Breast epithelium (tissue), 3 donors: Measurements from ENCODE around the gene LIPE.

Experiments
- CTCF ChIP-seq, 3 donors: fragments of 450-650 bp; IDR thresholded peaks; one replicate each; pipeline ENCODE4 v1.5.1; 2016 to 2017; ENCODE audit warnings: antibody characterized with exemption in 3 of 3, mild to moderate bottlenecking in 3 of 3, moderate library complexity in 3 of 3
- POLR2A ChIP-seq: fragments of 450-650 bp; IDR thresholded peaks from one replicate; pipeline ENCODE4 v1.6.1; 2016; ENCODE audit warnings: antibody characterized with exemption, mild to moderate bottlenecking, moderate library complexity
- POLR2AphosphoS5 ChIP-seq, 3 donors: sonication (generic); formaldehyde crosslinking; IDR thresholded peaks; one replicate each; pipeline ENCODE4 v1.6.1; 2017; ENCODE audit warnings: antibody characterized with exemption in 3 of 3

- no peak for TF ChIP-seq CTCF (IDR thresholded peaks at IDR 0.05)
- TF ChIP-seq POLR2AphosphoS5 (IDR thresholded peaks at IDR 0.05): no peak
- no peak for TF ChIP-seq POLR2A
Observed at GRCh38 chr19:42422092-42422900, 4.9 kb downstream of the LIPE start.
